SKM-1 (cell line): ENCODE results near the gene RIMBP2.

Experiments
- DNase-seq: peaks from one replicate; lab custom pipeline; 2025; ENCODE audit not compliant: unreplicated experiment; lab: John Stamatoyannopoulos, UW

RIMBP2 gene

GRCh38 chr12:130431176-130431575, 284.9 kb downstream of the RIMBP2 start:
- no peak for DNase-seq

GRCh38 chr12:130429656-130430505, 286.2 kb downstream of the RIMBP2 start:
- no peak for DNase-seq

GRCh38 chr12:130428116-130428515, 288.0 kb downstream of the RIMBP2 start:
- no peak for DNase-seq

- no peak for DNase-seq
Observed at GRCh38 chr12:130427381-130427887, 288.7 kb downstream of the RIMBP2 start.

- DNase-seq, result no peak
Observed at GRCh38 chr12:130425698-130426245, 290.3 kb downstream of the RIMBP2 start.

- no peak for DNase-seq
Observed at GRCh38 chr12:130424858-130425697, 291.0 kb downstream of the RIMBP2 start.

GRCh38 chr12:130423991-130424857, 291.9 kb downstream of the RIMBP2 start:
- DNase-seq, result no peak

- DNase-seq, result no peak
Observed at GRCh38 chr12:130423136-130423535, 293.0 kb downstream of the RIMBP2 start.

GRCh38 chr12:130422676-130423075, 293.4 kb downstream of the RIMBP2 start:
- DNase-seq, result no peak

- no peak for DNase-seq
Observed at GRCh38 chr12:130421896-130422295, 294.2 kb downstream of the RIMBP2 start.

GRCh38 chr12:130420071-130420470, 296.0 kb downstream of the RIMBP2 start:
- DNase-seq, result no peak

GRCh38 chr12:130419116-130419515, 297.0 kb downstream of the RIMBP2 start:
- no peak for DNase-seq

- DNase-seq, result no peak
Observed at GRCh38 chr12:130418251-130418650, 297.8 kb downstream of the RIMBP2 start.

GRCh38 chr12:130414381-130414780, 301.7 kb downstream of the RIMBP2 start:
- no peak for DNase-seq

- no peak for DNase-seq
Observed at GRCh38 chr12:130413909-130414308, 302.2 kb downstream of the RIMBP2 start.

- no peak for DNase-seq
Observed at GRCh38 chr12:130412384-130412783, 303.7 kb downstream of the RIMBP2 start.

- no peak for DNase-seq
Observed at GRCh38 chr12:130405332-130405731, 310.8 kb downstream of the RIMBP2 start.

- no peak for DNase-seq
Observed at GRCh38 chr12:130401703-130402102, 314.4 kb downstream of the RIMBP2 start.

GRCh38 chr12:130398100-130398848, 317.8 kb downstream of the RIMBP2 start:
- DNase-seq, result no peak

- DNase-seq, result no peak
Observed at GRCh38 chr12:130396667-130397066, 319.4 kb downstream of the RIMBP2 start.
